ENCODE measurements around the gene TP53RK. TPM values are rescaled to one million over a fixed set of nuclear protein-coding genes. Genes with fewer than 3 reads are reported as not detected.
"Not testable (repeated sequence)": the region's sequence is repeated elsewhere in the genome, so short reads cannot be mapped to it uniquely, and the experiment has no call there.

The TP53RK gene
- total and polyA plus RNA-seq, 2 experiments from 2014 or later, result 24.2 to 26.0 TPM

- TF ChIP-seq ZNF462 (CRISPR knock-in tag; IDR thresholded peaks at IDR 0.05), result no peak
Observed at GRCh38 chr20:46677608-46678007, 11.6 kb downstream of the TP53RK start (continued).

GRCh38 chr20:46676649-46677316, 12.5 kb downstream of the TP53RK start:
- not testable (repeated sequence) for H2AFZ ChIP-seq; ATAC-seq; H3K27me3 ChIP-seq (ENCODE audit: insufficient read depth); H3K4me3 ChIP-seq; H4K20me1 ChIP-seq (replicated peaks; ENCODE audit: insufficient read depth); DNase-seq (ENCODE audit: low spot score); H3K9me3 Mint-ChIP-seq; H3K27ac Mint-ChIP-seq; H3K4me3 Mint-ChIP-seq; H3K4me2 ChIP-seq; H3K9me2 ChIP-seq (ENCODE audit: insufficient read depth); H3F3A ChIP-seq (replicated peaks; ENCODE audit: low read depth); H3K27me3 Mint-ChIP-seq (ENCODE audit: insufficient read depth, low read depth, poor library complexity); H3K36me3 ChIP-seq (ENCODE audit: insufficient read depth); H3K27ac ChIP-seq (ENCODE audit: low read depth)
- Histone ChIP-seq H3K79me2 (replicated peaks; ENCODE audit: insufficient read depth) (peaks cover 12% of the 10 kb centered on the region; the same call in 1 of the 2 replicates), H3K4me1 (ENCODE audit: insufficient read depth) (peaks cover 13% of the 10 kb centered on the region)
- peaks cover 32% of the 10 kb centered on the region for H3K36me3 Mint-ChIP-seq (ENCODE audit: low read depth)
- H3K4me1 Mint-ChIP-seq, result peaks cover 30% of the 10 kb centered on the region
